OCI-LY3 (cell line): ENCODE measurements around the gene ELANE.
"Not testable (repeated sequence)": the region's sequence is repeated elsewhere in the genome, so short reads cannot be mapped to it uniquely, and the experiment has no call there.

Experiments
- H2AFZ ChIP-seq: fragments of 200-600, 300-600 bp; shearing (Covaris generic); 2 replicates; pipeline ENCODE4 v1.6.0; 2014; ENCODE audit warnings: antibody characterized with exemption, low read depth, low read length
- H3K27ac ChIP-seq: fragments of 200-600, 300-600 bp; sonication (generic); 2 replicates; pipeline ENCODE4 v1.5.1; 2014; ENCODE audit warnings: mild to moderate bottlenecking, low read length, moderate library complexity, mixed read lengths
- H3K27me3 ChIP-seq: fragments of 200-600, 300-600 bp; sonication (generic); 2 replicates; pipeline ENCODE4 v1.6.1; 2014; ENCODE audit warnings: low read depth, low read length, mixed read lengths
- H3K36me3 ChIP-seq: fragments of 200-600, 300-600 bp; sonication (generic); replicated peaks from 2 replicates; pipeline ENCODE3; 2014; ENCODE audit warnings: low read depth, low read length, mixed read lengths
- H3K4me1 ChIP-seq: fragments of 300-600, 200-600 bp; sonication (generic); 2 replicates; pipeline ENCODE4 v1.6.1; 2014; ENCODE audit warnings: low read length, mixed read lengths
- H3K4me2 ChIP-seq: fragments of 200-600, 300-600 bp; sonication (generic); 2 replicates; pipeline ENCODE4 v1.6.1; 2014; ENCODE audit warnings: low read length, mixed read lengths
- H3K4me3 ChIP-seq: fragments of 300-600, 200-600 bp; sonication (generic); 2 replicates; pipeline ENCODE4 v1.5.1; 2014; ENCODE audit warnings: antibody characterized with exemption, mild to moderate bottlenecking, low read length, moderate library complexity
- H3K79me2 ChIP-seq: fragments of 300-600, 200-600 bp; shearing (Covaris generic); 2 replicates; pipeline ENCODE4 v1.6.1; 2014; ENCODE audit warnings: mild to moderate bottlenecking, low read length, mixed read lengths
- H3K9ac ChIP-seq: fragments of 300-600, 200-600 bp; shearing (Covaris generic); 2 replicates; pipeline ENCODE4 v1.6.0; 2014; ENCODE audit warnings: mild to moderate bottlenecking, low read length, moderate library complexity
- H3K9me3 ChIP-seq: fragments of 200-600, 300-600 bp; shearing (Covaris generic); 2 replicates; pipeline ENCODE4 v1.6.1; 2014; ENCODE audit warnings: low read length, mixed read lengths; ENCODE audit not compliant: insufficient read depth
- H4K20me1 ChIP-seq: fragments of 200-600, 300-600 bp; sonication (generic); 2 replicates; pipeline ENCODE4 v1.6.1; 2016; ENCODE audit warnings: low read length, mixed read lengths; ENCODE audit not compliant: insufficient read depth
- EZH2phosphoT487 ChIP-seq: fragments of 200-600 bp; shearing (Covaris generic); IDR thresholded peaks from 2 replicates; pipeline ENCODE4 v1.6.1; 2018; ENCODE audit warnings: antibody characterized with exemption, mixed run types, low read depth
- TF ChIP-seq, protein P1 (sequence below): fragments of 200-600, 300-600 bp; sonication (generic); IDR thresholded peaks from 2 replicates; pipeline ENCODE4 v1.5.1; 2014; ENCODE audit warnings: antibody characterized with exemption, low read length, low read depth

ELANE gene

DNA sequence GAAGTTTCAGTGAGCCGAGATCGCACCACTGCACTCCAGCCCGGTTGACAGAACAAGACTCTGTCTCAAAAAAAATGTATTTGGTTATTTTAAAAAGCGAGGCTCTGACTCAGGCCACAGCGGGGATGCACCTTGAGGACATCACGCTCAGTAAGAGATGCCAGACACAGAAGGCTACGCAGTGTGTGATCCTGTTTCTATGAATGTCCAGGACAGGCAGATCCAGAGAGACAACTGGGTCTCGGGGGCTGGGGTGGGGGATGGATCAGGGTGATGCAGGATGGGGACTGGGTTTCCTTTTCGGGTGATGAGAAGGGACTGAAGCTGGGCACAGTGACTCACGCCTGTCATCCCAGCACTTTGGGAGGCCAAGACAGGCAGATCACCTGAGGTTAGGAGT, 35.5 kb downstream of the ELANE start:
- no peaks in the 10 kb centered on the region for H3K4me1 ChIP-seq
- peaks cover 49% of the 10 kb centered on the region for H3K36me3 ChIP-seq
- peaks cover 14% of the 10 kb centered on the region for H3K79me2 ChIP-seq
- no peaks in the 10 kb centered on the region for H3K9me3 ChIP-seq
- no peak overlapping the region for H3K4me3 ChIP-seq
- H4K20me1 ChIP-seq: no peaks in the 10 kb centered on the region
- no peak overlapping the region for H2AFZ ChIP-seq
- no peak overlapping the region for H3K4me2 ChIP-seq
- no peak overlapping the region for H3K9ac ChIP-seq
- no peaks in the 10 kb centered on the region for H3K27me3 ChIP-seq
- no peak overlapping the region for H3K27ac ChIP-seq
- TF ChIP-seq, protein P1, sequence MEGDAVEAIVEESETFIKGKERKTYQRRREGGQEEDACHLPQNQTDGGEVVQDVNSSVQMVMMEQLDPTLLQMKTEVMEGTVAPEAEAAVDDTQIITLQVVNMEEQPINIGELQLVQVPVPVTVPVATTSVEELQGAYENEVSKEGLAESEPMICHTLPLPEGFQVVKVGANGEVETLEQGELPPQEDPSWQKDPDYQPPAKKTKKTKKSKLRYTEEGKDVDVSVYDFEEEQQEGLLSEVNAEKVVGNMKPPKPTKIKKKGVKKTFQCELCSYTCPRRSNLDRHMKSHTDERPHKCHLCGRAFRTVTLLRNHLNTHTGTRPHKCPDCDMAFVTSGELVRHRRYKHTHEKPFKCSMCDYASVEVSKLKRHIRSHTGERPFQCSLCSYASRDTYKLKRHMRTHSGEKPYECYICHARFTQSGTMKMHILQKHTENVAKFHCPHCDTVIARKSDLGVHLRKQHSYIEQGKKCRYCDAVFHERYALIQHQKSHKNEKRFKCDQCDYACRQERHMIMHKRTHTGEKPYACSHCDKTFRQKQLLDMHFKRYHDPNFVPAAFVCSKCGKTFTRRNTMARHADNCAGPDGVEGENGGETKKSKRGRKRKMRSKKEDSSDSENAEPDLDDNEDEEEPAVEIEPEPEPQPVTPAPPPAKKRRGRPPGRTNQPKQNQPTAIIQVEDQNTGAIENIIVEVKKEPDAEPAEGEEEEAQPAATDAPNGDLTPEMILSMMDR: no peak
- no peak for TF ChIP-seq EZH2phosphoT487

DNA sequence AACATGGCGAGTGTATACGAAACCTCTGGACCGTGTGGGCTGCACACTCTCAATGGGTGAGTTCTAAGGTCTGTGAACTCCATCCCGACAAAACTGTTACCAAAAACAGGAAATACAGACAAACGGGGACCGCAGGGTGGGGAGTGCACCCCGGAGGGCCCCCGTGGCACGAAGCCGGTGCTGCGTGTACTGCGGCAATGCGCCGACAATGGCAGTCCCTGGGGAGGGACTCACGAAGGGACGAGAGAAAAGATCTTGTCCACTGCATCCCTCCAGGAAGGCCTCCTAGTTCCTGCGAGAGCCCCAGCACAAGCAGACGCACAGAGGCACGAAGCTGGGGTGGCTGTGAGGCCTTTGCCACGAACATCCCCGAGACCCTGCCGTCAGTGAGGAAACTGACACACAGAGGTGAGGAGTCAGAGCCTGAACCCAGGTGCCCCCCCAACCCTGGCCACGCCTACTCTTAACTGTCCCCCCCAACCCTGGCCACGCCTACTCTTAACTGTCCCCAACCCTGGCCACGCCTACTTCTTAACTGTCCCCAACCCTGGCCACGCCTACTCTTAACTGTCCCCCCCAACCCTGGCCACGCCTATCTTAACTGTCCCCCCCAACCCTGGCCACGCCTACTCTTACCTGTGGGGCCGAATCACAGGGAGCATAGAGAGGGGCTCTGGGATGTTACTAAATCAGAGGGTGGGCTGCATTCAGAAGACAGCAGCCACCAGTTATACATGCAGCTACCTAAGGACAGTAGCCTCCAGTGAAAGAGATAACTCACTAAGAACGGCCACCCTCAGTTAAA, 36.7 kb downstream of the ELANE start:
- H3K36me3 ChIP-seq: peaks cover 44% of the 10 kb centered on the region
- H2AFZ ChIP-seq: no peak overlapping the region
- H3K9me3 ChIP-seq: no peaks in the 10 kb centered on the region
- no peak overlapping the region for H3K9ac ChIP-seq
- H3K4me1 ChIP-seq: no peaks in the 10 kb centered on the region
- no peaks in the 10 kb centered on the region for H4K20me1 ChIP-seq
- no peaks in the 10 kb centered on the region for H3K27me3 ChIP-seq
- TF ChIP-seq EZH2phosphoT487: no peak
- TF ChIP-seq, protein P1: no peak
- H3K27ac ChIP-seq: no peak overlapping the region
- no peak overlapping the region for H3K4me3 ChIP-seq
- H3K79me2 ChIP-seq: peaks cover 14% of the 10 kb centered on the region
- no peak overlapping the region for H3K4me2 ChIP-seq

DNA sequence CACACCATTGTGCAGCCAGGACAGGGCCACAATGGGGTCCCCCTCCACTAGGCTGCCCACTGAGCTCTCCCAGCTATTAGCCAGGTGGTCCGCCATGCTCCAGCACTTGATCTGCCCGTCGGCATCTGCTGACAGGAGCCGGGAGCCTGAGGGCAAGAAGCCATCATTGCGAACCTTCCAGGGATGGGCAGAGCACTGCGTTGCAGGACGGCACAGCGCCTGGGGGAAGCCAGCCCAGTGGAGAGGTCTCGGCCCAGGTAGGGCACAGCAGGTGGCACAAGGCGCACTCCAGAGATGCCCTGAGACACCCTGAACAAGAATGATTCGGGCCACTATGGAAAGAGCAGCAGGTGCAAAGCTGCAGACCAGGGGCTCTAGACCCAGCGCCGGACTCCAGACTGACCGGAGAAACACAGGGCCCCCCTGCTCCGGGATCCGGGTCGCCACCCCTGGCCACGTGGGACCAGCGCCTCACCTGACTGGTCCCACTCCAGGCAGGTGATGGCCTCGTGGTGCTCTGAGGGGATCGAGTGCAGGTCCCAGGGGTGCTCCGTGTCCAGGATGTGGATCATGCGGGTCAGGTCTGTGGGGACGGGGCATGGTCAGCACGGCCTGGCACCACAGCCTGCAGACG, 37.7 kb downstream of the ELANE start:
- H2AFZ ChIP-seq: no peak overlapping the region
- peaks cover 14% of the 10 kb centered on the region for H3K79me2 ChIP-seq
- no peaks in the 10 kb centered on the region for H3K27me3 ChIP-seq
- H3K9ac ChIP-seq: no peak overlapping the region
- no peak overlapping the region for H3K27ac ChIP-seq
- no peaks in the 10 kb centered on the region for H3K9me3 ChIP-seq
- no peak overlapping the region for H3K4me3 ChIP-seq
- TF ChIP-seq, protein P1: no peak
- no peak for TF ChIP-seq EZH2phosphoT487
- H4K20me1 ChIP-seq: no peaks in the 10 kb centered on the region
- H3K4me1 ChIP-seq: no peaks in the 10 kb centered on the region
- H3K4me2 ChIP-seq: no peak overlapping the region
- H3K36me3 ChIP-seq: peaks cover 44% of the 10 kb centered on the region

DNA sequence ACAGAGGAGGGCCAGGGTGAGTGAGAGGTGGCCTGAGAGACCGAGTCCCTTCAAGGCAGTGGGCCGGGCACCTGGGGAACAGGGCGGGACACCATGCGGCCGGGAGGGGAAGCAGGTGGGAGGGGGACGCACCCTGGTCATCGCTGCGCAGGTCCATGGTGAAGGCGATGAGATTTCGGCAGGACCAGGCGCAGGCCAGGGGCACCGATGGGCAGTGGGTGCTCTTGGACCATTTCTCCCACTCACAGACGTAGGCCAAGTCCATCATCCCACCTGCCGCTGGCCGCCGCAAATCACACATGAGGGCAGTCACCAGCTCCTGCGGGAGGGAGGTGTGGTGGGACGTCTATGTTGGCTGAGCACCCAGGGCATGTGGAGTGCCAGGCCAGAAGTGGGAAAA, 38.7 kb downstream of the ELANE start:
- Histone ChIP-seq H3K27me3 (no peaks in the 10 kb centered on the region), H4K20me1 (no peaks in the 10 kb centered on the region), H3K4me2 (no peak overlapping the region), H3K27ac (no peak overlapping the region), H3K4me3 (no peak overlapping the region), H3K9me3 (no peaks in the 10 kb centered on the region), H3K36me3 (peaks cover 35% of the 10 kb centered on the region), H2AFZ (no peak overlapping the region), H3K79me2 (peaks cover 14% of the 10 kb centered on the region), H3K4me1 (no peaks in the 10 kb centered on the region), H3K9ac (no peak overlapping the region)
- no peak for TF ChIP-seq EZH2phosphoT487
- TF ChIP-seq, protein P1: no peak

DNA sequence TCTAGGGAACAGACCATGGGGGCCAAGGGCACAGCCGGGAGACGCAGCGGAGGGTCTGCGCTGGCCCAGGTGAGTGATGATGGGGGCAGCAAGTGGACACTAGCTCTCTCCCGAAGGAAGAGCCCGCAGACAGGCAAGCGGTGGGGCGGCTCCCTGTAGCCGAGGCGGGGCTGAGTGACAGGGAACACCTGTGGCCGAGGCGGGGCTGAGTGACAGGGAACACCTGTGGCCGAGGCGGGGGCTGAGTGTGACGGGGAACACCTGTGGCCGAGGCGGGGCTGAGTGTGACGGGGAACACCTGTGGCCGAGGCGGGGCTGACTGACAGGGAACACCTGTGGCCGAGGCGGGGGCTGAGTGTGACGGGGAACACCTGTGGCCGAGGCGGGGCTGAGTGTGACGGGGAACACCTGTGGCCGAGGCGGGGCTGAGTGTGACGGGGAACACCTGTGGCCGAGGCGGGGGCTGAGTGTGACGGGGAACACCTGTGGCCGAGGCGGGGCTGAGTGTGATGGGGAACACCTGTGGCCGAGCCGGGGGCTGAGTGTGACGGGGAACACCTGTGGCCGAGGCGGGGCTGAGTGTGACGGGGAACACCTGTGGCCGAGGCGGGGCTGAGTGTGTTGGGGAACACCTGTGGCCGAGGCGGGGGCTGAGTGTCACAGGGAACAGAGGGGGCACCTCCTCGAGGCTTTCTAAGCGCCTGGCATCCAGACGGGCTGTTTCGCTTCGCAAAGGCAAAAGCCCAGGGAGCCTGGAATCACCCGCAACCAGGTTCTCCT, 39.5 kb downstream of the ELANE start:
- H3K9me3 ChIP-seq, H4K20me1 ChIP-seq, H3K27me3 ChIP-seq, H2AFZ ChIP-seq, H3K4me1 ChIP-seq: not testable (repeated sequence)
- Histone ChIP-seq H3K4me2 (peak overlapping the region; percentile 85), H3K27ac (0 out of 2 replicates have a peak overlapping the region, but pooled peaks have one; percentile 74), H3K9ac (peak overlapping the region; percentile 93), H3K36me3 (peaks cover 34% of the 10 kb centered on the region), H3K79me2 (peaks cover 14% of the 10 kb centered on the region), H3K4me3 (peak overlapping the region; percentile 81)
